Keratinocyte (primary cell): ENCODE measurements around the gene ANXA1. TPM values are rescaled to one million over a fixed set of nuclear protein-coding genes. Genes with fewer than 3 reads are reported as not detected.

ENCODE experiments used
- DNase-seq: peaks from one replicate; pipeline ENCODE4 v3.0.0-alpha.2; 2011; ENCODE audit warnings: low read depth, missing footprints, low spot score
- FAIRE-seq: peaks from 2 replicates; lab custom pipeline; 2011; peaks lifted over from hg19 to GRCh38; lab: Jason Lieb, UNC
- H2AFZ ChIP-seq: 2 replicates; pipeline ENCODE4 v1.6.0; 2012; ENCODE audit warnings: low read length, control low read depth, inconsistent platforms; ENCODE audit not compliant: control insufficient read depth
- H3K27ac ChIP-seq: 2 replicates; pipeline ENCODE4 v1.5.1; 2011; ENCODE audit warnings: low read length; ENCODE audit not compliant: control insufficient read depth, insufficient read depth
- H3K27me3 ChIP-seq: 3 replicates; pipeline ENCODE4 v1.6.0; 2011; ENCODE audit warnings: low read length; ENCODE audit not compliant: control insufficient read depth, insufficient read depth; ENCODE audit errors: extremely low read depth
- H3K36me3 ChIP-seq, 2 experiments: 2 replicates in 1 of 2; 3 replicates in 1 of 2; pipeline ENCODE4 v1.5.1; 2011; ENCODE audit warnings: low read length in 2 of 2, mild to moderate bottlenecking in 1 of 2; ENCODE audit not compliant: control insufficient read depth in 2 of 2, insufficient read depth in 2 of 2; ENCODE audit errors: extremely low read depth in 1 of 2
- H3K4me1 ChIP-seq: 3 replicates; pipeline ENCODE4 v1.5.1; 2011; ENCODE audit warnings: low read length; ENCODE audit not compliant: control insufficient read depth, insufficient read depth; ENCODE audit errors: extremely low read depth
- H3K4me2 ChIP-seq: 3 replicates; pipeline ENCODE4 v1.6.0; 2011; ENCODE audit warnings: low read depth, low read length; ENCODE audit not compliant: control insufficient read depth, insufficient read depth; ENCODE audit errors: extremely low read depth
- H3K4me3 ChIP-seq, 3 experiments: fragments of 200-600 bp in 1 of 3; sonication (generic) in 1 of 3; 2 replicates in 2 of 3; 3 replicates in 1 of 3; pipeline ENCODE4 v1.5.1; 2011 to 2016; ENCODE audit warnings: low read length in 3 of 3, mild to moderate bottlenecking in 3 of 3, control low read depth in 2 of 3, inconsistent platforms in 1 of 3, low read depth in 1 of 3, mixed read lengths in 1 of 3, mixed run types in 1 of 3, moderate library complexity in 1 of 3; ENCODE audit not compliant: control insufficient read depth in 2 of 3, insufficient read depth in 2 of 3; ENCODE audit errors: extremely low read depth in 1 of 3
- H3K79me2 ChIP-seq: 2 replicates; pipeline ENCODE4 v1.6.0; 2012; ENCODE audit warnings: low read length; ENCODE audit not compliant: control insufficient read depth, insufficient read depth
- H3K9ac ChIP-seq: 3 replicates; pipeline ENCODE4 v1.6.0; 2011; ENCODE audit warnings: low read length; ENCODE audit not compliant: control insufficient read depth, insufficient read depth; ENCODE audit errors: extremely low read depth
- H3K9me1 ChIP-seq: 3 replicates; pipeline ENCODE4 v1.6.0; 2011; ENCODE audit warnings: low read length; ENCODE audit not compliant: control insufficient read depth, insufficient read depth; ENCODE audit errors: extremely low read depth
- H3K9me3 ChIP-seq: 2 replicates; pipeline ENCODE4 v1.5.1; 2012; ENCODE audit warnings: low read depth, low read length; ENCODE audit not compliant: control insufficient read depth
- H4K20me1 ChIP-seq: 3 replicates; pipeline ENCODE4 v1.6.0; 2011; ENCODE audit warnings: low read length; ENCODE audit not compliant: control insufficient read depth, insufficient read depth; ENCODE audit errors: extremely low read depth
- EZH2 ChIP-seq: IDR thresholded peaks from one replicate; pipeline ENCODE4 v1.6.1; 2012; ENCODE audit warnings: inconsistent platforms, mild to moderate bottlenecking, low read length, moderate library complexity
- dilution Hi-C: fragments of 300-500 bp; cut with MboI; formaldehyde crosslinking; loops from one replicate; pipeline ENCODE4 v1.7.0; 2020; ENCODE audit warnings: low sequenced_read_pairs; ENCODE audit not compliant: extremely low pct_ligation_motif_present
- polyA plus RNA-seq, 5 experiments: library from polyadenylated mRNA; depleted of rRNA in 3 of 5; stranded (reverse) in 3 of 5; stranded (forward) in 1 of 5; unstranded in 1 of 5; fragments of >200 nt; gene quantifications; 1 replicate in 1 of 5; 2 replicates in 3 of 5; 3 replicates in 1 of 5; pipeline versions ENCODE4 v1.2.1 to v1.2.3, GENCODE V29; 2011 to 2012; ENCODE audit warnings: missing spikeins in 2 of 5, low read depth in 1 of 5, low replicate concordance in 1 of 5
- TF ChIP-seq, protein P1 (sequence below), 3 experiments: IDR thresholded peaks in 1 of 3; conservative IDR thresholded peaks in 1 of 3; optimal IDR thresholded peaks in 1 of 3; 2 replicates in 2 of 3; 3 replicates in 1 of 3; pipeline versions ENCODE3 to v1.5.1; 2011; ENCODE audit warnings: low read length in 3 of 3, mild to moderate bottlenecking in 3 of 3, moderate library complexity in 2 of 3, control low read depth in 1 of 3, inconsistent platforms in 1 of 3; ENCODE audit not compliant: insufficient read depth in 2 of 3; ENCODE audit errors: extremely low read depth in 1 of 3

ANXA1 gene
- polyA plus RNA-seq, 1 donor (not counting 4 experiments of a cell fraction or from before 2014, with no cell fraction given), result 1,449 TPM

DNA sequence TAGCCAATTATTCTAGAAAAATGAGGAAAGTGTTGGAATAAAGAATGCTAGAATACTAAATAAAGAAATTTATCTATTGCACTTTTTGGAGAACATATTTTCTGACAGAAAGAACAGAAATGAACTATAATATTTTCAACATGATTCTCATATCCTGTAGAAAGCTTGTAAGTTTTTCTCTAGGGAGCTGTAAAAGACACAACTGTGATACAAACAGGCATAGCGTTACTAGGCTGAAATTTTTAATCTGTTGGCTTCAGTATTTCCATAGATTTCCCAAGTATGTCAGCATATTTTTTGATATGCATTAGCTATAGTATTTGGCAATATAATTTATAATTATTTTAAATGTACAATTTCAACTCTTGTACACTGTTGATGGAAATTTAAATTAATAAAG, 31.3 kb downstream of the ANXA1 start:
- no peak overlapping the region for H3K9ac ChIP-seq
- no peak for FAIRE-seq
- dilution Hi-C loops, result no loop called here

GRCh38 chr9:73183428-73183827, 31.8 kb downstream of the ANXA1 start:
- Histone ChIP-seq H4K20me1 (no peaks in the 10 kb centered on the region), H3K27me3 (peaks cover 2% of the 10 kb centered on the region), H3K9me3 (no peaks in the 10 kb centered on the region), H3K4me2 (no peak overlapping the region), H3K27ac (no peak overlapping the region), H3K79me2 (no peaks in the 10 kb centered on the region), H3K36me3 (no peaks in the 10 kb centered on the region), H3K4me1 (no peaks in the 10 kb centered on the region), H2AFZ (no peak overlapping the region), H3K4me3 (no peak overlapping the region), H3K9ac (no peak overlapping the region), H3K9me1 (no peaks in the 10 kb centered on the region)
- dilution Hi-C loops, result no loop called here
- TF ChIP-seq EZH2, result no peak
- TF ChIP-seq, protein P1, sequence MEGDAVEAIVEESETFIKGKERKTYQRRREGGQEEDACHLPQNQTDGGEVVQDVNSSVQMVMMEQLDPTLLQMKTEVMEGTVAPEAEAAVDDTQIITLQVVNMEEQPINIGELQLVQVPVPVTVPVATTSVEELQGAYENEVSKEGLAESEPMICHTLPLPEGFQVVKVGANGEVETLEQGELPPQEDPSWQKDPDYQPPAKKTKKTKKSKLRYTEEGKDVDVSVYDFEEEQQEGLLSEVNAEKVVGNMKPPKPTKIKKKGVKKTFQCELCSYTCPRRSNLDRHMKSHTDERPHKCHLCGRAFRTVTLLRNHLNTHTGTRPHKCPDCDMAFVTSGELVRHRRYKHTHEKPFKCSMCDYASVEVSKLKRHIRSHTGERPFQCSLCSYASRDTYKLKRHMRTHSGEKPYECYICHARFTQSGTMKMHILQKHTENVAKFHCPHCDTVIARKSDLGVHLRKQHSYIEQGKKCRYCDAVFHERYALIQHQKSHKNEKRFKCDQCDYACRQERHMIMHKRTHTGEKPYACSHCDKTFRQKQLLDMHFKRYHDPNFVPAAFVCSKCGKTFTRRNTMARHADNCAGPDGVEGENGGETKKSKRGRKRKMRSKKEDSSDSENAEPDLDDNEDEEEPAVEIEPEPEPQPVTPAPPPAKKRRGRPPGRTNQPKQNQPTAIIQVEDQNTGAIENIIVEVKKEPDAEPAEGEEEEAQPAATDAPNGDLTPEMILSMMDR (optimal IDR thresholded peaks at IDR 0.05 in 1 of 3, IDR thresholded peaks at IDR 0.05 in 1 of 3, conservative IDR thresholded peaks at IDR 0.05 in 1 of 3; ENCODE audit: extremely low read depth in 1 of 3, insufficient read depth in 2 of 3, low read length in 3 of 3), result no peak
- no peak for DNase-seq
- FAIRE-seq, result no peak

More for the DNA sequence above, 31.3 kb downstream of the ANXA1 start:
- Histone ChIP-seq H3K9me1 (no peaks in the 10 kb centered on the region), H2AFZ (no peak overlapping the region), H3K36me3 (no peaks in the 10 kb centered on the region), H3K4me2 (no peak overlapping the region), H3K27me3 (peaks cover 2% of the 10 kb centered on the region), H3K4me1 (no peaks in the 10 kb centered on the region), H3K4me3 (no peak overlapping the region), H4K20me1 (no peaks in the 10 kb centered on the region), H3K27ac (no peak overlapping the region), H3K79me2 (no peaks in the 10 kb centered on the region), H3K9me3 (no peaks in the 10 kb centered on the region)
- TF ChIP-seq, protein P1 (optimal IDR thresholded peaks at IDR 0.05 in 1 of 3, IDR thresholded peaks at IDR 0.05 in 1 of 3, conservative IDR thresholded peaks at IDR 0.05 in 1 of 3; ENCODE audit: extremely low read depth in 1 of 3, insufficient read depth in 2 of 3, low read length in 3 of 3), result no peak
- TF ChIP-seq EZH2, result no peak
- DNase-seq, result no peak
